OCI-LY7 (cell line): ENCODE measurements around the gene ZSWIM1. TPM values are rescaled to one million over a fixed set of nuclear protein-coding genes. Genes with fewer than 3 reads are reported as not detected.
A peak's percentile ranks its signal among the peaks of the same experiment; 100 is the strongest.

Experiments
- BruUV-seq: library from RNA; stranded (reverse); fragments of 400-500 nt; replicated peaks from 2 replicates; lab custom pipeline; 2021; lab: Mats Ljungman, UMichigan
- CTCF ChIA-PET: fragments of 300-600 bp; sonication (Branson Sonifier 250); formaldehyde crosslinking; loops from one replicate; lab custom pipeline; 2022; ENCODE audit warnings: antibody characterized with exemption; ENCODE audit not compliant: unreplicated experiment; lab: Charles Lee
- POLR2A ChIA-PET: fragments of 300-600 bp; sonication (Branson Sonifier 250); formaldehyde crosslinking; loops from one replicate; lab custom pipeline; 2022; ENCODE audit warnings: antibody characterized with exemption; lab: Charles Lee
- DNase-seq: peaks from one replicate; pipeline ENCODE4 v3.0.0-alpha.2; 2015; ENCODE audit warnings: low spot score
- H2AFZ ChIP-seq: fragments of 200-600 bp; sonication (generic), shearing (Covaris generic); 2 replicates; pipeline ENCODE4 v1.6.1; 2014; ENCODE audit warnings: mild to moderate bottlenecking, antibody characterized with exemption, low read length, moderate library complexity
- H3K27ac ChIP-seq: fragments of 200-600 bp; sonication (generic); 2 replicates; pipeline ENCODE4 v1.5.1; 2014; ENCODE audit warnings: mixed run types, low read depth, mild to moderate bottlenecking, moderate library complexity, low read length, inconsistent platforms; ENCODE audit not compliant: poor library complexity, severe bottlenecking
- H3K36me3 ChIP-seq: fragments of 200-600 bp; sonication (generic); 2 replicates; pipeline ENCODE4 v1.6.1; 2014; ENCODE audit warnings: mild to moderate bottlenecking, antibody characterized with exemption, low read length, moderate library complexity, mixed read lengths; ENCODE audit not compliant: insufficient read depth
- H3K4me1 ChIP-seq: fragments of 200-600 bp; sonication (generic); 2 replicates; pipeline ENCODE4 v1.5.1; 2014; ENCODE audit warnings: mild to moderate bottlenecking, low read length; ENCODE audit not compliant: insufficient read depth, poor library complexity, severe bottlenecking
- H3K4me2 ChIP-seq: fragments of 200-600 bp; sonication (generic); 2 replicates; pipeline ENCODE4 v1.6.1; 2014; ENCODE audit warnings: mild to moderate bottlenecking, low read length
- H3K4me3 ChIP-seq: fragments of 200-600 bp; sonication (generic); 2 replicates; pipeline ENCODE4 v1.5.1; 2014; ENCODE audit warnings: mild to moderate bottlenecking, low read depth, low read length; ENCODE audit not compliant: poor library complexity, severe bottlenecking
- H3K79me2 ChIP-seq: fragments of 200-600 bp; sonication (generic); 2 replicates; pipeline ENCODE4 v1.6.1; 2016; ENCODE audit warnings: low read depth, mild to moderate bottlenecking, low read length, moderate library complexity, mixed read lengths; ENCODE audit not compliant: insufficient read depth
- H3K9me2 ChIP-seq: fragments of 200-600 bp; sonication (generic); 2 replicates; pipeline ENCODE4 v1.6.1; 2016; ENCODE audit warnings: mild to moderate bottlenecking, low read length, mixed read lengths; ENCODE audit not compliant: insufficient read depth
- H3K9me3 ChIP-seq: fragments of 200-600 bp; sonication (generic); 2 replicates; pipeline ENCODE4 v1.6.1; 2014; ENCODE audit warnings: mild to moderate bottlenecking, mixed run types, low read length, mixed read lengths
- H4K20me1 ChIP-seq: fragments of 200-600 bp; sonication (generic); 2 replicates; pipeline ENCODE4 v1.6.1; 2014; ENCODE audit warnings: mild to moderate bottlenecking, antibody characterized with exemption, low read length, moderate library complexity, mixed read lengths; ENCODE audit not compliant: insufficient read depth
- EZH2phosphoT487 ChIP-seq: fragments of 200-600 bp; sonication (generic); IDR thresholded peaks from 2 replicates; pipeline ENCODE4 v1.6.1; 2018; ENCODE audit warnings: low read depth, borderline replicate concordance, mild to moderate bottlenecking, mixed run types, antibody characterized with exemption, low read length, moderate library complexity, mixed read lengths
- intact Hi-C: fragments of 100-400 bp; cut with micrococcal nuclease; formaldehyde crosslinking; loops from one replicate; pipeline ENCODE4 v1.10.0; 2022; ENCODE audit not compliant: unreplicated experiment
- total RNA-seq, 2 experiments: library from RNA; depleted of rRNA in 1 of 2; stranded (reverse); fragments of >200 nt in 1 of 2; shearing (Covaris generic) in 1 of 2; gene quantifications; 2 replicates each; pipeline ENCODE4 v1.2.3, GENCODE V29; 2014 to 2022
- TF ChIP-seq, protein P1 (sequence below): fragments of 200-600 bp; sonication (generic); conservative IDR thresholded peaks from 2 replicates; pipeline ENCODE4 v1.5.1; 2014; ENCODE audit warnings: mild to moderate bottlenecking, antibody characterized with exemption, low read length, moderate library complexity, mixed read lengths

ZSWIM1 gene
- total RNA-seq, 2 experiments from 2014 or later, result 13.9 to 19.2 TPM

DNA sequence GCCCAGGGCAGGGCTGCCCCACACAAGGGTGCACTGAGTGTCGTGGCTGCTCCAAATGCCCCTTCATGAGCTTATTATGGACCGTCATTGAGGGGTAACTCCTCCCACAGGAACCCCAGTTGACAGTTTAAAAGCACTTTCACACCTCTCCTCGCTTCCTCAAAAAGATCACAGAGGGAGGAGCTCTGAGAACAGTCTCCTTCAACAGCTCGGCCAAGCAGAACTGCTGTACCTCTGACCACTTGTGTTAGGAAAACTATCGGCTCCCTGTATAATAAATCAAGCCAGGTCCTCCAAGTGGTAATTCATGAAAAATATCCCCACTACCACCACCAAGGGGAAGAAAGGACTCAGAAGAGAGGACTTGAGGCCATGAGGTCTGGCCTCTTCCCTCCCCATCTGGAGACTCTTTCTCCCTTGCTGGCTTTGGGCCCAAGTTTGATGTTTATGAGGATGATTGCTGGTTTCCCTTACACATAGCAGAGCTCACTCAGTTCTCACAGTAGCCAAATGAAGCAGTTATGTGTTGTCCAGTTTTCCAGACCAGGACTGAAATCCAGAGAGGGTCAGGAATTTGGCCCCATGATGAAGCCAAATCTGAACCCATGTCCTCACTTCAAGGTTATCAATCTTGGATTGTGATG, 38.7 kb upstream of the ZSWIM1 start:
- CTCF ChIA-PET, result interaction anchor here (0.7 to 1.2 kb wide), 2 partner anchors 20 to 128 kb away, joined by 3 to 4 read pairs; no protein-coding TSS in a partner anchor

DNA sequence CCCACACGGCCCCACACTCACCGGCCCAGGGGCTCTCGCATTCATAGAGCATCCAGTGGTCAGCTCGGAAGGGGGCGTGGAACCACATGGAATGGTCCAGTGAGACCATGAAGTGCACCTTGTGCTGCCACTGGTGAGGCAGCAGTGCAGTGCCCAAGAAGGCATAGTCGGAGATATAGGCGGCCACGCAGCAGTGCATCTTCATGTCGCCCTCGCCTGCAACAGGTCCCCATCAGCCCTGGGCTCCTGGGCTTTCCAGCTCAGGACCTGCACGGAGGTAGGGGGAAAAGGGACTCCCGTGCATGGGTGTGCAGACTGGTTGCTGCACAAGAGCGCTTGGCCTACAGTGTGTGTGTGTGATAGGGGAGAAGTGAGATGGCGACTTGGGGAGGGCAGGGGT, 37.5 kb upstream of the ZSWIM1 start:
- ChIA-PET POLR2A (no interaction called here), CTCF (no interaction called here)
- TF ChIP-seq, protein P1, sequence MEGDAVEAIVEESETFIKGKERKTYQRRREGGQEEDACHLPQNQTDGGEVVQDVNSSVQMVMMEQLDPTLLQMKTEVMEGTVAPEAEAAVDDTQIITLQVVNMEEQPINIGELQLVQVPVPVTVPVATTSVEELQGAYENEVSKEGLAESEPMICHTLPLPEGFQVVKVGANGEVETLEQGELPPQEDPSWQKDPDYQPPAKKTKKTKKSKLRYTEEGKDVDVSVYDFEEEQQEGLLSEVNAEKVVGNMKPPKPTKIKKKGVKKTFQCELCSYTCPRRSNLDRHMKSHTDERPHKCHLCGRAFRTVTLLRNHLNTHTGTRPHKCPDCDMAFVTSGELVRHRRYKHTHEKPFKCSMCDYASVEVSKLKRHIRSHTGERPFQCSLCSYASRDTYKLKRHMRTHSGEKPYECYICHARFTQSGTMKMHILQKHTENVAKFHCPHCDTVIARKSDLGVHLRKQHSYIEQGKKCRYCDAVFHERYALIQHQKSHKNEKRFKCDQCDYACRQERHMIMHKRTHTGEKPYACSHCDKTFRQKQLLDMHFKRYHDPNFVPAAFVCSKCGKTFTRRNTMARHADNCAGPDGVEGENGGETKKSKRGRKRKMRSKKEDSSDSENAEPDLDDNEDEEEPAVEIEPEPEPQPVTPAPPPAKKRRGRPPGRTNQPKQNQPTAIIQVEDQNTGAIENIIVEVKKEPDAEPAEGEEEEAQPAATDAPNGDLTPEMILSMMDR, result no peak
- no peak for TF ChIP-seq EZH2phosphoT487
- Histone ChIP-seq H3K27ac (no peak overlapping the region), H3K4me2 (no peak overlapping the region), H4K20me1 (no peaks in the 10 kb centered on the region), H2AFZ (no peak overlapping the region), H3K4me3 (no peak overlapping the region), H3K79me2 (no peaks in the 10 kb centered on the region), H3K9me3 (no peaks in the 10 kb centered on the region), H3K36me3 (peaks cover 32% of the 10 kb centered on the region; the same call in 1 of the 2 replicates), H3K9me2 (no peaks in the 10 kb centered on the region), H3K4me1 (peaks cover 20% of the 10 kb centered on the region)
- BruUV-seq, result no TSS peak
- intact Hi-C loops, result no loop called here
- DNase-seq, result no peak

More for the DNA sequence above, 38.7 kb upstream of the ZSWIM1 start:
- Histone ChIP-seq H4K20me1 (no peaks in the 10 kb centered on the region), H2AFZ (peak overlapping the region; percentile 13; the same call in 1 of the 2 replicates), H3K79me2 (no peaks in the 10 kb centered on the region), H3K9me3 (no peaks in the 10 kb centered on the region), H3K4me1 (peaks cover 20% of the 10 kb centered on the region), H3K4me3 (peak overlapping the region; percentile 12), H3K9me2 (no peaks in the 10 kb centered on the region), H3K36me3 (peaks cover 32% of the 10 kb centered on the region; the same call in 1 of the 2 replicates), H3K4me2 (peak overlapping the region; percentile 58), H3K27ac (peak overlapping the region; percentile 66)
- intact Hi-C loops, result no loop called here
- TF ChIP-seq, protein P1, result no peak
- TF ChIP-seq EZH2phosphoT487, result no peak
- peak; percentile 84 for DNase-seq
- BruUV-seq, result TSS peak; percentile 35
- POLR2A ChIA-PET, result interaction anchor here (0.6 to 2.4 kb wide), 12 partner anchors 10 to 166 kb away, joined by 3 to 11 read pairs (median 5); partner anchors contain the start of genes ACOT8, SNX21, ZSWIM1 and ZSWIM3

DNA sequence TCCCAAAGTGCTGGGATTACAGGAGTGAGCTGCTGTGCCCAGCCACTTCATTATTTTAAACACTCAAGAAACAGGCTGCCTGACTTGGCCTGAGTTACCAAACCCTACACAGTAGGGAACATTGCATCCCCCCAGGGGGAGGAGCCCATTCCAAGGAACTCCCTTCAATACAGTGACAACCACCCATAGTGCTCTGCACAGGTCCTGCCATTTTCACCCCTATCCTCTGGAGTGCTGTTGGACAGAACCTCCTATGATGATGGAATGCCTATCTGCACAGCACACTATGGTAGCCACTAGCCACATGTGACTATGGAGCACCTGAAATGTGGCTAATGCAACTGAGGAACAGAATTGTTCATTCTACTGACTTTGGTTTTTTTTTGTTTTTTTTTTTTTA, 35.6 kb upstream of the ZSWIM1 start:
- intact Hi-C loops, result no loop called here
- no TSS peak for BruUV-seq
- no peak overlapping the region for H3K4me2 ChIP-seq
- ChIA-PET CTCF (no interaction called here), POLR2A (interaction anchor here (1.1 kb wide), 1 partner anchor 13 kb away, joined by 4 read pairs; no protein-coding TSS in a partner anchor)
- H3K9me3 ChIP-seq, result no peaks in the 10 kb centered on the region
- H2AFZ ChIP-seq, result no peak overlapping the region
- no peak for DNase-seq
- H3K4me3 ChIP-seq, result no peak overlapping the region
- peaks cover 32% of the 10 kb centered on the region; the same call in 1 of the 2 replicates for H3K36me3 ChIP-seq
- no peaks in the 10 kb centered on the region for H3K9me2 ChIP-seq
- H3K79me2 ChIP-seq, result no peaks in the 10 kb centered on the region
- no peak for TF ChIP-seq EZH2phosphoT487
- no peaks in the 10 kb centered on the region for H4K20me1 ChIP-seq
- peaks cover 20% of the 10 kb centered on the region for H3K4me1 ChIP-seq
- H3K27ac ChIP-seq, result no peak overlapping the region
